Activated CD4-positive, alpha-beta T cell treated with anti-CD3 and anti-CD28 coated beads, Interleukin-2, amount 10 ng/mL, durations not matched to agents 24 days and 14 days (primary cell): Measurements from ENCODE around the gene PCDHGB2. TPM values are rescaled to one million over a fixed set of nuclear protein-coding genes. Genes with fewer than 3 reads are reported as not detected.
"Not testable (repeated sequence)": the region's sequence is repeated elsewhere in the genome, so short reads cannot be mapped to it uniquely, and the experiment has no call there.

Experiments
- DNase-seq: peaks from one replicate; pipeline ENCODE4 v3.0.0; 2022
- H3K27ac Mint-ChIP-seq: one replicate; pipeline ENCODE4 v1.8.0; 2022; ENCODE audit warnings: mild to moderate bottlenecking, mixed read lengths
- H3K27me3 Mint-ChIP-seq: one replicate; pipeline ENCODE4 v1.8.0; 2022; ENCODE audit warnings: mixed read lengths
- H3K36me3 Mint-ChIP-seq: one replicate; pipeline ENCODE4 v1.8.0; 2022; ENCODE audit warnings: low read depth, mild to moderate bottlenecking, mixed read lengths
- H3K4me1 Mint-ChIP-seq: one replicate; pipeline ENCODE4 v1.8.0; 2021; ENCODE audit warnings: mixed read lengths
- H3K4me3 Mint-ChIP-seq: one replicate; pipeline ENCODE4 v1.8.0; 2022; ENCODE audit warnings: mild to moderate bottlenecking, moderate library complexity, mixed read lengths
- H3K9me3 Mint-ChIP-seq: one replicate; pipeline ENCODE4 v1.8.0; 2021; ENCODE audit warnings: mixed read lengths
- intact Hi-C: fragments of 100-400 bp; cut with micrococcal nuclease; formaldehyde crosslinking; loops from one replicate; pipeline ENCODE4 v1.15.1; 2023
- total RNA-seq: library from RNA; stranded (reverse); gene quantifications from 2 replicates; pipeline ENCODE4 v1.2.3, GENCODE V29; 2022

PCDHGB2 gene
- total RNA-seq, 1 donor from 2014 or later = 0.63 TPM

GRCh38 chr5:141356950-141357349 lies 2.8 kb upstream of the PCDHGB2 start:
- Mint-ChIP-seq H3K4me3 (no peak overlapping the region), H3K27ac (no peak overlapping the region), H3K36me3 (peaks cover 2% of the 10 kb centered on the region), H3K27me3 (peaks cover 24% of the 10 kb centered on the region), H3K4me1 (no peaks in the 10 kb centered on the region), H3K9me3 (peaks cover 25% of the 10 kb centered on the region)
- DNase-seq = no peak
- intact Hi-C loops = loop anchor here (5.0 kb wide), 2 partner anchors 155 to 200 kb away; no protein-coding TSS in a partner anchor

GRCh38 chr5:141360685-141361084 lies 891 bp downstream of the PCDHGB2 start:
- intact Hi-C loops = loop anchor here (5.0 kb wide), 1 partner anchor 52 kb away; the partner anchor contains the start of gene PCDHGA10
- H3K27me3 Mint-ChIP-seq = peaks cover 32% of the 10 kb centered on the region
- H3K36me3 Mint-ChIP-seq = peaks cover 13% of the 10 kb centered on the region
- DNase-seq = peak; percentile 51
- no peak overlapping the region for H3K27ac Mint-ChIP-seq
- H3K4me1 Mint-ChIP-seq = no peaks in the 10 kb centered on the region
- H3K4me3 Mint-ChIP-seq = peak overlapping the region; percentile 3
- H3K9me3 Mint-ChIP-seq = peaks cover 31% of the 10 kb centered on the region

- Mint-ChIP-seq H3K4me1 (no peaks in the 10 kb centered on the region), H3K4me3 (no peak overlapping the region), H3K27ac (no peak overlapping the region), H3K27me3 (peaks cover 28% of the 10 kb centered on the region), H3K36me3 (peaks cover 13% of the 10 kb centered on the region), H3K9me3 (peaks cover 24% of the 10 kb centered on the region)
- intact Hi-C loops = loop anchor here (5.0 kb wide), 1 partner anchor 50 kb away; the partner anchor contains the start of gene PCDHGA10
- no peak for DNase-seq
These were observed 2.9 kb downstream of the PCDHGB2 start for GRCh38 chr5:141362719-141363118.

- Mint-ChIP-seq H3K36me3 (peaks cover 13% of the 10 kb centered on the region), H3K27me3 (peaks cover 28% of the 10 kb centered on the region), H3K4me1 (no peaks in the 10 kb centered on the region), H3K4me3 (no peak within 1 kb of the TSS), H3K27ac (no peak within 1 kb of the TSS), H3K9me3 (peaks cover 24% of the 10 kb centered on the region)
- intact Hi-C loops = loop anchor here (5.0 kb wide), 1 partner anchor 48 kb away; the partner anchor contains the start of gene PCDHGA10
- peak; percentile 45 for DNase-seq
These were observed 4.3 kb downstream of the PCDHGB2 start, which contains the start of gene PCDHGA5 for GRCh38 chr5:141363952-141364660. PCDHGA5 (plus strand) TSS chr5:141364162; CDS start chr5:141364331, 169 bp downstream.

- Mint-ChIP-seq H3K27ac (no peak overlapping the region), H3K4me3 (no peak overlapping the region), H3K9me3 (peaks cover 27% of the 10 kb centered on the region), H3K36me3 (peaks cover 11% of the 10 kb centered on the region), H3K27me3 (peaks cover 29% of the 10 kb centered on the region), H3K4me1 (peaks cover 2% of the 10 kb centered on the region)
- DNase-seq = no peak
- intact Hi-C loops = no loop called here
These were observed 6.5 kb downstream of the PCDHGB2 start for GRCh38 chr5:141366016-141366896.

GRCh38 chr5:141369994-141370848 lies 10.4 kb downstream of the PCDHGB2 start, which contains the start of gene PCDHGB3:
PCDHGB3 (plus strand) TSS chr5:141370242; CDS start chr5:141370395, 153 bp downstream.
- Mint-ChIP-seq H3K4me1 (peaks cover 2% of the 10 kb centered on the region), H3K27ac (no peak within 1 kb of the TSS), H3K9me3 (peaks cover 28% of the 10 kb centered on the region), H3K36me3 (peaks cover 5% of the 10 kb centered on the region), H3K4me3 (peak within 1 kb of the TSS; percentile 79), H3K27me3 (peaks cover 17% of the 10 kb centered on the region)
- peak; percentile 71 for DNase-seq
- intact Hi-C loops = no loop called here

- peaks cover 3% of the 10 kb centered on the region for H3K36me3 Mint-ChIP-seq
- no peak overlapping the region for H3K27ac Mint-ChIP-seq
- no peak overlapping the region for H3K4me3 Mint-ChIP-seq
- H3K27me3 Mint-ChIP-seq = peaks cover 14% of the 10 kb centered on the region
- intact Hi-C loops = no loop called here
- H3K4me1 Mint-ChIP-seq = peaks cover 2% of the 10 kb centered on the region
- H3K9me3 Mint-ChIP-seq = peaks cover 25% of the 10 kb centered on the region
- peak; percentile 50 for DNase-seq
These were observed 12.0 kb downstream of the PCDHGB2 start for GRCh38 chr5:141371572-141372475.

- H3K4me1 Mint-ChIP-seq = peaks cover 2% of the 10 kb centered on the region
- H3K27me3 Mint-ChIP-seq = peaks cover 14% of the 10 kb centered on the region
- intact Hi-C loops = no loop called here
- H3K9me3 Mint-ChIP-seq = peaks cover 25% of the 10 kb centered on the region
- no peak within 1 kb of the TSS for H3K4me3 Mint-ChIP-seq
- H3K27ac Mint-ChIP-seq = no peak within 1 kb of the TSS
- DNase-seq = peak; percentile 55
- peaks cover 3% of the 10 kb centered on the region for H3K36me3 Mint-ChIP-seq
These were observed 14.0 kb downstream of the PCDHGB2 start, which contains the start of gene PCDHGA6 for GRCh38 chr5:141373673-141374317. PCDHGA6 (plus strand) TSS chr5:141373891; CDS start chr5:141374084, 193 bp downstream.

- peaks cover 2% of the 10 kb centered on the region for H3K4me1 Mint-ChIP-seq
- no peak overlapping the region for H3K4me3 Mint-ChIP-seq
- H3K9me3 Mint-ChIP-seq = peaks cover 25% of the 10 kb centered on the region
- H3K27ac Mint-ChIP-seq = no peak overlapping the region
- peaks cover 3% of the 10 kb centered on the region for H3K36me3 Mint-ChIP-seq
- intact Hi-C loops = no loop called here
- DNase-seq = no peak
- peaks cover 14% of the 10 kb centered on the region for H3K27me3 Mint-ChIP-seq
These were observed 14.8 kb downstream of the PCDHGB2 start for GRCh38 chr5:141374627-141375026.

- H3K4me3 Mint-ChIP-seq, intact Hi-C loops, DNase-seq, H3K4me1 Mint-ChIP-seq, H3K36me3 Mint-ChIP-seq, H3K27ac Mint-ChIP-seq: not testable (repeated sequence)
- Mint-ChIP-seq H3K27me3 (peaks cover 11% of the 10 kb centered on the region), H3K9me3 (peaks cover 22% of the 10 kb centered on the region)
These were observed 15.8 kb downstream of the PCDHGB2 start for GRCh38 chr5:141375444-141376155.

- Mint-ChIP-seq H3K4me3 (peak within 1 kb of the TSS; percentile 82), H3K9me3 (peaks cover 4% of the 10 kb centered on the region)
These were observed 22.9 kb downstream of the PCDHGB2 start, which contains the start of gene PCDHGA7 for GRCh38 chr5:141382469-141383294. PCDHGA7 (plus strand) TSS chr5:141382742; CDS start chr5:141382900, 158 bp downstream.

More at GRCh38 chr5:141382469-141383294, 22.9 kb downstream of the PCDHGB2 start, which contains the start of gene PCDHGA7:
- Mint-ChIP-seq H3K36me3 (no peaks in the 10 kb centered on the region), H3K27me3 (peaks cover 8% of the 10 kb centered on the region), H3K27ac (peak within 1 kb of the TSS; percentile 20), H3K4me1 (no peaks in the 10 kb centered on the region)
- peak; percentile 55 for DNase-seq
- intact Hi-C loops = no loop called here
